ENCODE measurements around the gene PDE10A. TPM values are rescaled to one million over a fixed set of nuclear protein-coding genes. Genes with fewer than 3 reads are reported as not detected.

The PDE10A gene
- total RNA-seq, 1 experiment from 2014 or later, result 0.31 TPM

GRCh38 chr6:165616116-165616515, 46.9 kb downstream of the PDE10A start:
- Histone ChIP-seq H3K4me2 (ENCODE audit: insufficient read depth, insufficient read length, low read length) (no peak overlapping the region), H4K91ac (ENCODE audit: insufficient read length, low read depth, low read length) (no peak overlapping the region), H3K27ac (ENCODE audit: insufficient read length, low read depth, low read length) (no peak overlapping the region), H4K5ac (ENCODE audit: insufficient read length, low read depth, low read length) (no peak overlapping the region), H2BK12ac (ENCODE audit: insufficient read length, low read depth, low read length) (no peak overlapping the region), H3K9me3 (ENCODE audit: control insufficient read depth, low read depth, low read length) (no peaks in the 10 kb centered on the region), H3K56ac (ENCODE audit: insufficient read length, low read depth, low read length) (no peak overlapping the region), H3K4ac (ENCODE audit: low read depth, low read length) (no peak overlapping the region), H3K18ac (ENCODE audit: insufficient read length, low read depth, low read length) (no peak overlapping the region), H2BK20ac (ENCODE audit: low read depth, low read length, poor library complexity, severe bottlenecking) (no peak overlapping the region), H3K23me2 (ENCODE audit: insufficient read length, low read depth, low read length, poor library complexity, severe bottlenecking) (no peaks in the 10 kb centered on the region), H4K8ac (replicated peaks; ENCODE audit: insufficient read length, low read depth, low read length) (no peak overlapping the region), H3K14ac (ENCODE audit: insufficient read depth, low read length) (no peak overlapping the region), H2BK15ac (ENCODE audit: low read depth, low read length) (no peak overlapping the region), H3K4me1 (ENCODE audit: insufficient read depth, low read length) (peaks cover 2% of the 10 kb centered on the region; the same call in 1 of the 2 replicates), H4K20me1 (ENCODE audit: control insufficient read depth, insufficient read depth, insufficient read length) (no peaks in the 10 kb centered on the region), H3K79me2 (ENCODE audit: insufficient read depth, low read length) (no peaks in the 10 kb centered on the region), H3K23ac (ENCODE audit: insufficient read length, low read depth, low read length) (no peak overlapping the region), H2AK5ac (ENCODE audit: insufficient read length, low read length) (no peak overlapping the region), H2BK120ac (ENCODE audit: low read depth, low read length, poor library complexity, severe bottlenecking) (no peak overlapping the region), H3K79me1 (ENCODE audit: insufficient read depth, low read depth, low read length, poor library complexity, severe bottlenecking) (no peaks in the 10 kb centered on the region), H3T11ph (ENCODE audit: low read length) (no peak overlapping the region), H3K9ac (ENCODE audit: extremely low read depth, insufficient read length, low read length) (no peak overlapping the region), H3K27me3 (ENCODE audit: insufficient read depth, low read length) (no peaks in the 10 kb centered on the region), H2AFZ (ENCODE audit: low read length) (no peak overlapping the region), H2BK5ac (ENCODE audit: insufficient read length, low read length) (no peak overlapping the region)
- TF ChIP-seq CTCF (conservative IDR thresholded peaks at IDR 0.05), result no peak
- WGBS (ENCODE audit: extremely low coverage, insufficient read length, low lambda C conversion rate), result no CpG with 5 or more reads among the region's 9 CpGs
- Mint-ChIP-seq H3K27me3 (ENCODE audit: low read depth) (no peaks in the 10 kb centered on the region), H3K36me3 (ENCODE audit: insufficient read depth in 1 of 3, low read depth in 3 of 3) (peaks cover 0 to 1% (median 0%) of the 10 kb centered on the region in 3 experiments; a peak in 2 of 7 replicates), H3K4me1 (peaks cover 9 to 11% of the 10 kb centered on the region in 2 experiments), H3K27ac (peak overlapping the region in 2 of 3 experiments; percentile 19 to 75; a peak in 3 of 7 replicates), H3K9me3 (no peaks in the 10 kb centered on the region), H3K4me3 (no peak overlapping the region; a peak in 1 of 5 replicates)
- no peak for DNase-seq

All from H9 (cell line).